NCI-H2081 (cell line): ENCODE results near the gene CTSL.
A peak's percentile ranks its signal among the peaks of the same experiment; 100 is the strongest.

Source experiments
- DNase-seq, 2 experiments: peaks; one replicate each; lab custom pipeline; 2025; lab: John Stamatoyannopoulos, UW

The CTSL gene

DNA sequence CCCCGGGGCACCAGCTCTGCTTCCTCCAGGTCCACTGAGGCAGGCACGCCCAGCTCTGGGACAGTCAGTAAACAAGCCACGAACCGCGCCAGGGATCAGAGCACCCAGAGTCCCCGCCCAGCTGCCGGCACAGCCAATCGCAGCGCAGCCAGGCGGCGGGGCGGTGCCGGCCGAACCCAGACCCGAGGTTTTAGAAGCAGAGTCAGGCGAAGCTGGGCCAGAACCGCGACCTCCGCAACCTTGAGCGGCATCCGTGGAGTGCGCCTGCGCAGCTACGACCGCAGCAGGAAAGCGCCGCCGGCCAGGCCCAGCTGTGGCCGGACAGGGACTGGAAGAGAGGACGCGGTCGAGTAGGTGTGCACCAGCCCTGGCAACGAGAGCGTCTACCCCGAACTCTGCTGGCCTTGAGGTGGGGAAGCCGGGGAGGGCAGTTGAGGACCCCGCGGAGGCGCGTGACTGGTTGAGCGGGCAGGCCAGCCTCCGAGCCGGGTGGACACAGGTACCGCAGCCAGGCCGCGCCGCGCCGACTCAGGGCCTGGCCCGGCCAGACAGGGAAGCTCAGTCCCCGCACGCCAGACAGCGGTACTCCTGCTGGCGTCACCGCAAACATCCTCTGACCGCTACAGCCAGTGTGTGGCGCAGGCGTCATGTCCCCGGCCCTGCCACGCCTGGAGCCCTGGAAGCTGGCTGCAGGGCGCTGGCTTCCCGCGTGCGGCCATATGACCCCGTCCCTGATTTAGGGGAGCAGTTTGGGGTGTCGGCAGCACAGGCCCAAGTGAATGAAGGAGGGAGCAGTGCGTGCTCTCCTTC lies at the start of gene CTSL:
Gene CTSL (plus strand): TSS at position 220 of the 810 bp plus-strand sequence. CDS start 1,485 bp downstream, outside the sequence.
- peak; percentile 17 to 52 for DNase-seq

DNA sequence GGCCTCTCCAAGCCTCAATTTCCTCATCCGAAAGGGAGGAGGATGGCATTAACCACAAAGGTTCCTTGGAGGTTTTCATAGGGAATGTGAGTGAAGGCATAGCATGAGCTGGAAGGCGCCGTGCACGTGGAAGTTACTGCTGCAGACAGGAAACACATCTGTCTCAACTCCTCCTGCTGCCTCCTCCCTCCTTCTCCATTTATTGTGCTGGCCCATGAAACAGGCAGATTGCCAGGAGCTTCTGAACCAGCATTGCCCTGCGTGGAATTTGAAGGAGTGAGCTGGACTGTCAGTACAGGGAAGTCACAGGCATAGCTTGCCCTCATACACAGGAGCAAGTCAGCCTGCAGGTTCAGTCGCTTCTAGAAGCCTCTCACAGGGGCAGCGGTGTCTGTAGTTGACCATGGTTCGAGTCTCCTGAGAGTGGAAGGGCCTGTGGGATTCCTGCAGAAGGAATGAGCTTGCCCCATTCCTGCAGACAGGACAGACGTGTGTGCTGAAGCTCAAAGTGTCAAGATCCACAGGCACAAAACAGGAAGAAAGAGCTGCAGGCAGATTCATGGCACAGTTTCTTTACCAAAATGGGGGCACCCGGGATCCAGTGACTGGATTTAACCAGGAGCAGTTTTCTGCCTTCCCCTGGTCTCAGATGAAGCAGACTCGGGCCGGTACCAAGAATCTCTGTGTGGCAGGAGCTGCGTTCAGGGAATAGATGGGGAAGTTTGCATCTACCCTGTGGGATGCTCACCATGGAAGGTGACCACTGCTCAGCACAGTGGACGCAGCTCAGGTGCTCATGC lies 48.7 kb upstream of the CTSL start:
- DNase-seq, result no peak

DNA sequence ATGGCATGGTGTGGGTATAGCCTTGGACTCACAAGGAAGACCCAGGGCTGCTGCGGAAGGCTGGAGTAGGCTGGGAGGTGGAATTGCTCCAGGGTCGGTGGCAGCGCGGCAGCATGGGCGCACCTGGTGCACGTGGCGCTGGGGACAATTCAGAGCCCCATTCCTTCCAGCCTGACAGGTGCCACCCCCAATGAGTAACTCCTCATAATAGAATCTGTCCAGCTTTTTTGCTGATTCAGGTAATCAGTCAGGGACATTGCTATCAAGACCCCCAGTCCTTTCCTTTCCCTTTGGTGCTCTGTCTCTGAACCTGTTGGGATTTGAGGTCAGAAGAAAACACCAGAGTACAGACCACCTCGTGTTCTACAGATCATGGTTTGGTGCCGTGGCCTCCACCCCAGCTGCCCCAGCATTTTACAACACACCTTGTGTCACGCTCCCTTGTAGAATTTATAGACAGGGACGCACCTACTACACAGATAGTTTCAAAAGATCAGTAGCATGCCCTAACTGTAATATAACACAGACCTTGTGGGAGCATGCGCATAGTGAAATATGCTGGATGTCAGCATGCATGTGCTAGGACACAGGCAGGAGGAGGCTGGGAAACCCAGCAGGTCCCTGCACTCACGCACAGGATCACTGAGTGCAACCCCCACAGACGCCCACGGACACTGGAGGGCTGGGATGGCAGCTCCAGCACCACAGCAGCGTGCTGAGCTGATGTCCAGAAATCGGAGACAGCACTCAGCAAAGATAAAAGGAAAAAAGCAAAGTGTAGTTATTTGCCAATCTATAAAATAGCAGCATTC lies 47.9 kb upstream of the CTSL start:
- no peak for DNase-seq

DNA sequence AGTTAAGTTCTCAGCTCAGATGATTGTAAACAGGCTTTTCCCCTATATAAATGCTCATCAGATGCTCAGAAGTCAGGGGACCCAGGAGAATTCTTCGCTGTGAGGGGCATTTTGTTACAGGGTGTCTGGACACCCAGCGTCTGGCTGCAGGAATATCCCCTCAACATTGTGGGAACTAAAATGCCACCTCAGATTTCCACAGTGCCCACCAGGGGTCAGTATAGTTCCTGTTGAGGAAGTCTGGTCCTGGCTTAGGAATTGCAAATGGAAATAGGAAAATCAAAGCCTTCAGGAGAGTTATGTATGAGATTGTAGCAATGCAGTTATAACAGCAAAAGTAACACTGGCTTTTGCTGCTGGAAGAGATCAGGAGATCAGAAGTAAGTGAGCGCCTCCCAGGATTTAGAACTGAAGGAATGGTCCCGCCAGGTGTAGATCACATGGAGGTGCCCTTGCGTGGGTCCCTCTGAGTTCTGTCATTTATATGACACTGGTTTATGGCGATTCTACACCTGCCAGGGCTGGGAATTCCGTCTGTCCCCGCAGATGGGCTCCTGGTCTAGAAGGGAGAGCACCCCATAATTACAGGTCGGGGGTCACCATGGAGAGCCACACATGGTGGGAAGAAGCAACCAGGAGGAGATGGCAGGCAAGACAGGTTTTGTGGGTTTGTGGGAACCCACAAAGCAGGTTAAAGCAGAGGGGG lies 47.1 kb upstream of the CTSL start:
- peak; percentile 62 to 65 for DNase-seq

DNA sequence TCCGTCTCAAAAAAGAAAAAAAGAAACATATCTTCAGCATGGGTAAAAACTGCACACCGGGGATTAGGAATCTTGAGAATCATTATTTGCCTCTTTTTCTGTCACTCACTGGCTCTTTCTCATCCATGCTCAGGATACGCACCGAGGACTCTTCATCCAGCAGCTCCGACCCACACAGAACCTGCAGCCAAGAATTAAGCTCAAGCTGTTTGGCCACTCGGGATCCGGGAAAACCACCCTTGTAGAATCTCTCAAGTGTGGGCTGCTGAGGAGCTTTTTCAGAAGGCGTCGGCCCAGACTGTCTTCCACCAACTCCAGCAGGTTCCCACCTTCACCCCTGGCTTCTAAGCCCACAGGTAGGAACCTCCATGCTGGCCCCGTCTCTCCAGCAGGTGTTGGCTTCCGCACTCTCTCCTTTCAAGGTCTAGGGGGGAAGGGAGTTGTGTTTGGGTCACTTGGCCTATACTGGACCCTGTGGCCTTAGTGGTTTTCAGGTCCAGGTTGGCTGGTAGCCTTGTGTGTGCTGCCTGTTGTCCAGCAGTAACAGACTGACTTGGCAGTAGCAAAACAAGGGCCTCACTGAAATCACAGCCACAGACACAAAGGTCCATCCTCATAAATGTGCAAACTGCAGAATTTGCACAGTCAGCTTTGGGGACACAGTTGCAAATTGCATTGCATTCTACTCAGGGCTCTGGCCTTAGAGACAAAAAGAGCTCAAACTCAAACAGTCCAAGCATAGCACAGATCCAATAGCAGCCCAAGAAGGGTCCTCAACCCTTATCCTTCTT lies 44.5 kb upstream of the CTSL start:
- no peak for DNase-seq

DNA sequence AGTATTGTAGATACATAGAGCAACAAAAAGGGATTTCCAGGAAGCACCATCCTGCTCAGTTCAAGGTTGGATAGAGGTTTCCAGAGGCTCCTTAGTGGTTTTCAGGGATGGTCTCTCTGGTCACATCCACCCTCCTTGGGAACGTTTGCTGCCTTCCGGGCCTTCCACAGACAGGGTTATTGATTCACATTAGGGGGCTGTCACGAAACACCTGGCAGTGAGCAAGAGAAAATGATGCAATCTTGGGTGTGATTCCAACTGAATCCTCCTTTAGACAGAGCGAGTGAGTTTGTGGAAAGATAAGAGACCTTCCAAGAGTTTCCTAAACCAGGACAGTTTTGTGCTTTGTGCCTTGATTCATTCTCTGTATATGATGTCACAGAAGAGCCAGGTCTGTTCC lies 43.8 kb upstream of the CTSL start:
- no peak for DNase-seq

DNA sequence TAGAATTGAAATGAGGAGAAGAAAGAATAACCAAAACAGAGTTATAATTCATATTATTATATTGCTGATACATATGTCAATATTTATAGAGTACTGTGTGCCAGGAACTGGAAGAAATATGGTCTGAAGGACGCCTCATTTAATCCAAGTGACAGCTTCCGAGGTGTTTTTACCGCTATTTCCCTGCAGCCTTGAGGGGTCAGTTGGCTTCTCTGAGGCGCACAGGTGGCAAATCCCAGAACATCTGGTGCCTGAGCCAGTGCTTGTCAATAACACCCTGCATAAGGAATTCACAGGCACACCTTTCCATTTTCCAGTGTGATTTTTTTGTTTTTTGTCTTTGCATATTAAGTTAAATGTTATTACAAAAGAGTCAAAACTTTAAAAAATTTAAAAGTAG lies 43.3 kb upstream of the CTSL start:
- peak in 1 of 2 experiments; percentile 30 for DNase-seq

DNA sequence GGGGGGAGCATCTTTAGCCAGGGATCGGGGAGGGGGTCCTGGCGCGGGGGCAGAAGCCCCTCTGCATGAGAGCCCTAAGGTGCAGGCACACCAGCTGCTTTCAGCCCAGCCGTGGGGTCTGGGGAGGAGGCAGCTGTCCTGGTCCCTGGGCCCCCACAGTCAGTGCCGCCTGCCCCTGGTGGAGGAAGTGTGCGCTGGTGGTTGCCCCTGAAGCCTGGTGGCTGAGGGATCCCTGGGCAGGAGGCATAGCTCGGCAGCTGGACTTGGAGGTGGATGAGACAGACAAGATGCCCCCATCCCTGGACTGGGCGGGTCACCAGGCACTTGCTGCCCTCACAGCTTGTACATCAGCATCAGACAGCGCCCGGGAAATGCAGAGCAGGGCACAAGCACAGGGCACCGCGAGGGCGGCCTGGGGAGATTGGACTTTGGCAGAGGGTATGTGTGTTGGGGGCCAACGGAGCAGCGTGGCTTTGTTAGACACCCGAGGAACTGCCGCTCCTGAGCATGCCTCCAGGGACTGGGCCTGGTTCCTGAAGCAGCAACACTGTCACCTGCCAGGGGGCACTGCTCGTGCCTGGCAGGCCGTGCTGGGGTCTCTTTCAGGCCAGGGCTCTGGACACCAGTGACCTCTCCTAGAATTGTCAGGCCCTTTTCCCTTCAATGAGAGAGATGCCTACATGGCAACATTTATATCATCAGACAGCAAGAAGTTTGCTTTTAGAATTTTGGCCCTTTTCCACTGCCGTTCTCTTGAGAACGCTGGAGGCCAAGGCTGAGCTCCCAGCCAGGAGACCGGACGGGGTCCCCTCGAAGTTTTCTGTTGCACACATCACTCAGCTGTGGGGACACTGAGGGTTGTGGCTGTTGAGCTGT lies 41.9 kb upstream of the CTSL start:
- DNase-seq, result no peak

DNA sequence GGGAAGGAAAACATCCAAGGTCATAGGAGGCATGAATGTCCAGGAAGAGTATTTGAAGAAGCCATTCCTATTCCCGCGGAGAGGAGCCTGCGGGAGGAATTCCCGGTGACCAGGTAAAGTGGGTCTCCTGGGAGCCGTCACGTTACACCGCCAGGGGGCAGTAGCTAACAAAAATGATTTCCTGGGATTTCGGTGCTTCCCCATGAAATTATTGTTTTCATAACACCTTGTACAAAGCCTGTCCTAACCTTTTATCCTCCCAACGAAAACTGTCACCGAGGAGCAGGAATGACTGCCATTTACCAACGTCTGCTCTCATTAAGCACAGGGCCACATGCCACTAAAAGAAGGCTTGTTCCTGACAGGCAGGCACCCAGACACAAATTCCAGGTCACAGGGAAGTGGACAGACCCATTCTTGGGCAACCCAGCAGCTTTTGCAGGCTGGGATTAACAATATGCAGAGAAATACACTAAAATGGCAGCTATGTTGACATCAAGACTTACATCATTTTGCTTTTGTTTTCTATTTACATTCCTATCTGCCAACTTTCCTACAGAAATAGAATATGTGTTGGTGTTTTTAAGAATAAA lies 41.2 kb upstream of the CTSL start:
- no peak for DNase-seq

DNA sequence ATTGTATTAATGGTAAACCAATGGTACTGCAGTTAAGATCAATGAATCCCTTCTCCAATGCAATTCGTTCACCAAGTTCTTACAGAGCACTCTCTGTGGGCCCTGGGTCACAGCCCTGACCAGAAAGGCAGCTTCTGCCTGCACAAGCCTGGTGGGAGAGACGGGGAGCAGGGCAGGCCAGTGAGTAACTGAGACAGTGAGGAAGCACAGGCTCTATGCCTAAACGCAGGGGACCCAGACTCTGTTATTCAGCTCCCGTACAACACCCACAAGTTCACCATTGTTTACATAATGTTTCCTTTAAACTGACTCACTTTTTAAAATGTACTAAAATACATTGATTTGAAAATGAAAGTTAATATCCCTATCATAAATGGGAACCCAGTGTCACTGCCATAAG lies 40.5 kb upstream of the CTSL start:
- DNase-seq, result no peak

DNA sequence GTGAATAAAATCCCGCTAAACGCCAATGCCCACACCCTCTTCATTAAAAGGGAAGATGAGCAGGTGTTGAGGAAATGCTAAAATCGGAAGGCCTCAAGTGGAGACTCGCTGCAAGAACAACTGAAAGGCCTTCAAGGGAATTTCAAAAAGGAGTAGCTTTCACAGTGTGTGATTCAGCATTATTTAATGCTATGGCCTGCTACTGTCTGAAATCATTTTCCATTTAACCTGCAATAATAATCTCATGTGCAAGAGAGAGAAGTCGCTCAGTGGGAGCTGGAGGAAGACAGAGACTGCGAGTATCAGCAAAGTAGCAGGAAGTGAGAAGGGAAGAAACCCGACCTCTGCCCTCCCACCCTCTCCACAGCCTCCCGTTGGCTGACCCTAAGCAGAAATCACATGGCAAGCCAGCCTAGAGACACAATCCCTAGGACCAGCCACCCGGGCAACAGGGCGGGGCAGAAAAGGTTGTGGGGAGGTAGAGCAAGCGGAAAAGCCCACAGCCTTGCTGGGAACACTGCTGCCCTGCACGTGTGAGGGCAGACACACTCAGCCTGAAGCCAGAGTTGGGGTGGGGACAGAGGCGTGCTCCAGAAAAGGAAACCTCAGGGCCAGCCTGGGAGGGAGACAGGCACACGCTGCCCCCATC lies 39.9 kb upstream of the CTSL start:
- no peak for DNase-seq

DNA sequence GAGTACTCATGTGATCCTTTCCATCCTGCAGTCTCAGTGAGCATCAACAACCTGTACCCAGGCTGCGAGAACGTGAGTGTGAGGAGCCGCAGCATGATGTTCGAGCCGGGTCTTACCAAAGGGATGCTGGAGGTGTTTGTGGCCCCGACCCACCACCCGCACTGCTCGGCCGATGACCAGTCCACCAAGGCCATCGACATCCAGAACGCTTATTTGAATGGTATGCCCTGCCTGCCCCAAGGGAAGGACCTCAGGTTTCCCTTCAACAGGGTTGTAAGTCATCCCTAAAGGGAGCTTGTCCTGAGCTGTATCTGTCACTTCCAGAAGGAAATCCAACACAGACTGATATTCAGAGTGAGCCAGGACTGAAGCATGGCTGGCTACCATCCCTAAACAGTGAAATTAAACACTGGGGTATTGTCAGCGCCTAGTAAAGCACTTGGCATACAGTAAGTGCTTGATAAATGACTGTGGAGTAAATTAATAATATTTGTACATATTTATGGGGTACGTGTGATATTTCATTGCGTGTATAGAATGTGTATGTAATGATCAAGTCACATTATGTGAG lies 39.3 kb upstream of the CTSL start:
- DNase-seq, result no peak

DNA sequence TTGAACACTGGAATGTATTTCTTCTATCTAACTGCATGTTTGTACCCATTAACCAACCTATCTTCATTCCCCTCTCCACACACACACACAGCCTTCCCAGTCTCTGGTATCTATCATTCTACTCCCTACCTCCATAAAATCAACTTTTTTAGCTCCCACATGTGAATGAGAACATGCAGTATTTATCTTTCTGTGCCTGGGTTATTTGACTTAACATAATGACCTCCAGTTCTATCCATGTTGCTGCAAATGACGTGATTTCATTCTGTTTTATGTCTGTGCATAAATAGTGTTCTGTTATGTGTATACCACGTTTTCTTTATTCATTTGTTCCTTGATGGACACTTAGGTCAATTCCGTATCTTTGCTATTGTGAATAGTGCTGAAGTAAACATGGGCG lies 38.7 kb upstream of the CTSL start:
- DNase-seq, result no peak

DNA sequence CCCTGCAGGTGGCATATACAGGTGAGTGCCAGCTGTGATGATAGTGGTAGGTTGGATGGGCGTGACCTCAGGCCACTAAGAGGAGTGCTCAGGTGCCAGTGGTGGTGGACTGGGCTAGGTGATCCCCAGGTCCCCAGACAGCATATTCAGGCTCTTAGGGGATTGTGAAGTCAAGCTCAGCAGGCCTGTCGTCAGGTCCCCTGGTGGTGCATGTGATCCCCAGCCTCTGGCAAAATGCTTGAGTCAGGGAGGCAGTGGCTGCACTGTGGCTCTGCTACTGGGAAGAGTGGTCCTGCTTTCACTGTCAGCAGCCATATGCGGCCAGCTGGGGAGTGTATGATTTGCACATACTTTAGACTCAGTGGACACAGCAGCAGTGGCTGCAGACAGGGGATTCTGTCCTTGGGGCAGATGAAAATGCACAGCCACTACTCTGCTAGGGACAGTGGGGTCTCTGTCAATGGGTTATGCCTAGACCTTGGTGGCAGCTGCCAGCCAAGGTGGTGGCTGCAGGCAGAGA lies 31.6 kb upstream of the CTSL start:
- no peak for DNase-seq

DNA sequence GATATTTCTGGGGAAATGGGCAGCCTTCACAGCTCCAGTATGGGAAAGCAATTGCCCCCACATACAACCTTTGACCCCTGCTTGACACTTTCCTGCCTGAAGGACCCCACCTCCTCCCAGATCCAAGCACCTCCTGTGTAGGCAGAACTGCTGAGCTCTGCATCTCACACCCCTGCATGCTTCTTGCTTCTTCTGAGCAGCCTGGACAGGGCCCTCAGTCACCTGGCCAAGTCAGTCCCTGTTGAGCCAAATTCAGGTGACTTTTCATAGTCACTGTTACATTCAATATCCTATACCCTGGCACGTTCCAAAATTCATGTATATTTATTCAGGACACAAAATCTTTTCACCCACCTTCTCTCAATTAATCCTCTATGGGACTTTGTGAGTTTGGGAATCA lies 30.4 kb upstream of the CTSL start:
- no peak for DNase-seq

DNA sequence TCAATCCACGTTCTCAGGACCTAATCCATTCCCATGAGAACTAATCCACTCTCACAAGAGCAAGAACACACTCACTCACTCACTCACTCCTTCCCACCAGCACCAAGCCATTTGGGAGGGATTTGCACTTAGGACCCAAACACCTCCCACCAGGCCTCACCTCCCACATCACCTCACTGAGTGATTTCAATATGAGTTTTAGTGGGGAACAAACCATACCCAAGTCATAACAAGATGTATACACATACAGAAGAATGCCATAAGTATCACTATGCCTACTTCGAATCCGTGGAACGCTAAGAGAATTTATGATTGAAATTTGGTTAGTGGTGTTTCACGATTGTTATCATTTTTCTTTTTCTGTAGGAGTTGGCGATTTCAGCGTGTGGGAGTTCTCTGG lies 29.3 kb upstream of the CTSL start:
- no peak for DNase-seq

DNA sequence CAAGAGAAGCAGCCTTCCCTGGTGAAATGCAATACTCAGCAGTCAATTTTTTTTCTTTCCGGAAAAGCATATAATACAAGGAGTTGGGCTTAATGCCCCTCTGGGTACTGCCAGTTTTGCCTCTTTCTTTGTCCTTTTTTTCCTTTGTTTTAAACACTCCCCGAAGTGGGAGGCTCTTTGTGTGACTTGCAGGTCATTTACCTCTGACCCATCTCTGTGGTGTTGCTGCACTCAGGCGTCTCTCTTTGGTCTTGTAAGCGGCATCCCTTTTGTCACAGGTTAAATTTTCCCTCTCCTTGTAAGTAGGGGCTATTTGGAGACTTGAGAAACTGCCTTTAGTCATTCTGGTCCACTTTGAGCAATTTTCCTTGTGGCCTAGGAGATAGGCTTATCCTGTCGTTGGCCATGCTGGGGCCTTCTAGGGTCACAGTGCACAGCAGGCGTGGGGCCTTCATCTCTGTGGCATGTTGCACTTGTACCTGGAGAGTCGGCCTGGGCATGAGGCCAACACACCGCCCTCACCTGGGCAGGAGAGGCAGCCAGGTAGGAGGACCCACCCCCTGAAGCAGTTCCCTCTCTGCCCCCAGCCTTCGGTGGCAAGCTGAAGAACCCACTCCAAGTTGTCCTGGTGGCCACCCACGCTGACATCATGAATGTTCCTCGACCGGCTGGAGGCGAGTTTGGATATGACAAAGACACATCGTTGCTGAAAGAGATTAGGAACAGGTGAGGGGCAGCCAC lies 27.7 kb upstream of the CTSL start:
- no peak for DNase-seq

DNA sequence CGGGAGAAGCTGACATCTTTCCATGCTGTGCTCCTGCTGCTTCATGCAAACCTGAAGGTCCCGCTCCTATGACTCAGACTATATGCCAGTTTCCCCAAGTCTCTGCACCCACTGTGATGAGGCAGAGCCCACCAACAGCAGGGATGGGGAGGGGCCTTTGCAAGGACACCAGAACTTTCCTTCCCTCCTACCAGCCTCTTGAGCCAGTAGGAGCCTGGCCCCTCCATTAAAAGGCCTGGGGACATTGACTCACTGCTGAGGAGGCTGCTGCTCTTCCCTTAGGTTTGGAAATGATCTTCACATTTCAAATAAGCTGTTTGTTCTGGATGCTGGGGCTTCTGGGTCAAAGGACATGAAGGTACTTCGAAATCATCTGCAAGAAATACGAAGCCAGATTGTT lies 26.1 kb upstream of the CTSL start:
- no peak for DNase-seq
